NB4 (cell line): ENCODE results near the gene FKBP15.
"Not testable (repeated sequence)": the region's sequence is repeated elsewhere in the genome, so short reads cannot be mapped to it uniquely, and the experiment has no call there.

Source experiments
- MYC ChIP-seq: IDR thresholded peaks from 2 replicates; pipeline ENCODE4 v1.6.1; 2011; ENCODE audit warnings: low read depth, low read length
- POLR2A ChIP-seq: IDR thresholded peaks from 2 replicates; pipeline ENCODE4 v1.6.1; 2011; ENCODE audit warnings: mild to moderate bottlenecking; ENCODE audit not compliant: insufficient read length; ENCODE audit errors: extremely low read depth
- TF ChIP-seq, protein P1 (sequence below): IDR thresholded peaks from one replicate; pipeline ENCODE4 v1.5.1; 2012; ENCODE audit warnings: low read depth, low read length
- TF ChIP-seq, protein P2 (sequence below): IDR thresholded peaks from 2 replicates; pipeline ENCODE4 v1.6.1; 2011; ENCODE audit warnings: low read depth, low read length

DNA sequence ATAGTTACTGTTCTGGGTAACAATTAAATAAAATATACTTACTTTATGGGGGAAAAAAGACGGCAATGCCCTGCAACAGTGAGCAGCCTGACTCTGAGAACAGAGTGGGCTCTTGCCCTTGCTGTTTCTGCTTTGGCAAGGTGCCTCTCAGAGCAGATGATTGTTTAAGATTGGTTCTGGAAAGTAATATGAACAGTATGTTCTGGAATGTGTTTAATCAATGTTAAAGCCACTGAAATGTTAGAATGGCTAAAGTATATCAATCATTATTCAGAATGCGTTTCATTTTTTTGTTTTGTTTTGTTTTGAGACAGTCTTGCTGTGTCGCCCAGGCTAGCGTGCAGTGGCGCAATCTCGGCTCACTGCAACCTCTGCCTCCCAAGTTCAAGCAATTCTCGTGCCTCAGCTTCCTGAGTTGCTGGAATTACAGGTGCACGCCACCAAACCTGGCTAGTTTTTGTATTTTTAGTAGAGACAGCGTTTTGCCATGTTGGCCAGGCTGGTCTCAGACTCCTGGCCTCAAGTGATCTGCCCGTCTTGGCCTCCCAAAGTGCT is 14.7 kb upstream of the FKBP15 start:
- TF ChIP-seq, protein P1, sequence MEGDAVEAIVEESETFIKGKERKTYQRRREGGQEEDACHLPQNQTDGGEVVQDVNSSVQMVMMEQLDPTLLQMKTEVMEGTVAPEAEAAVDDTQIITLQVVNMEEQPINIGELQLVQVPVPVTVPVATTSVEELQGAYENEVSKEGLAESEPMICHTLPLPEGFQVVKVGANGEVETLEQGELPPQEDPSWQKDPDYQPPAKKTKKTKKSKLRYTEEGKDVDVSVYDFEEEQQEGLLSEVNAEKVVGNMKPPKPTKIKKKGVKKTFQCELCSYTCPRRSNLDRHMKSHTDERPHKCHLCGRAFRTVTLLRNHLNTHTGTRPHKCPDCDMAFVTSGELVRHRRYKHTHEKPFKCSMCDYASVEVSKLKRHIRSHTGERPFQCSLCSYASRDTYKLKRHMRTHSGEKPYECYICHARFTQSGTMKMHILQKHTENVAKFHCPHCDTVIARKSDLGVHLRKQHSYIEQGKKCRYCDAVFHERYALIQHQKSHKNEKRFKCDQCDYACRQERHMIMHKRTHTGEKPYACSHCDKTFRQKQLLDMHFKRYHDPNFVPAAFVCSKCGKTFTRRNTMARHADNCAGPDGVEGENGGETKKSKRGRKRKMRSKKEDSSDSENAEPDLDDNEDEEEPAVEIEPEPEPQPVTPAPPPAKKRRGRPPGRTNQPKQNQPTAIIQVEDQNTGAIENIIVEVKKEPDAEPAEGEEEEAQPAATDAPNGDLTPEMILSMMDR, result not testable (repeated sequence)
- not testable (repeated sequence) for TF ChIP-seq POLR2A, MYC
- TF ChIP-seq, protein P2, sequence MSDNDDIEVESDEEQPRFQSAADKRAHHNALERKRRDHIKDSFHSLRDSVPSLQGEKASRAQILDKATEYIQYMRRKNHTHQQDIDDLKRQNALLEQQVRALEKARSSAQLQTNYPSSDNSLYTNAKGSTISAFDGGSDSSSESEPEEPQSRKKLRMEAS, result not testable (repeated sequence)
